Fibroblast of mammary gland (primary cell): ENCODE measurements around the gene FAM181B.
A peak's percentile ranks its signal among the peaks of the same experiment; 100 is the strongest.

Experiments used
- DNase-seq: peaks from one replicate; pipeline ENCODE4 v3.0.0-alpha.2; 2010; ENCODE audit warnings: low read depth
- H3K4me3 ChIP-seq: 2 replicates; pipeline ENCODE4 v1.5.1; 2011; ENCODE audit warnings: low read depth, mild to moderate bottlenecking, low read length, moderate library complexity; ENCODE audit not compliant: control insufficient read depth
- TF ChIP-seq, protein P1 (sequence below): conservative IDR thresholded peaks from 2 replicates; pipeline ENCODE4 v1.5.1; 2011; ENCODE audit warnings: low read depth, low read length, inconsistent platforms; ENCODE audit not compliant: control insufficient read depth, insufficient read depth

The FAM181B gene, protein sequence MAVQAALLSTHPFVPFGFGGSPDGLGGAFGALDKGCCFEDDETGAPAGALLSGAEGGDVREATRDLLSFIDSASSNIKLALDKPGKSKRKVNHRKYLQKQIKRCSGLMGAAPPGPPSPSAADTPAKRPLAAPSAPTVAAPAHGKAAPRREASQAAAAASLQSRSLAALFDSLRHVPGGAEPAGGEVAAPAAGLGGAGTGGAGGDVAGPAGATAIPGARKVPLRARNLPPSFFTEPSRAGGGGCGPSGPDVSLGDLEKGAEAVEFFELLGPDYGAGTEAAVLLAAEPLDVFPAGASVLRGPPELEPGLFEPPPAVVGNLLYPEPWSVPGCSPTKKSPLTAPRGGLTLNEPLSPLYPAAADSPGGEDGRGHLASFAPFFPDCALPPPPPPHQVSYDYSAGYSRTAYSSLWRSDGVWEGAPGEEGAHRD

DNA sequence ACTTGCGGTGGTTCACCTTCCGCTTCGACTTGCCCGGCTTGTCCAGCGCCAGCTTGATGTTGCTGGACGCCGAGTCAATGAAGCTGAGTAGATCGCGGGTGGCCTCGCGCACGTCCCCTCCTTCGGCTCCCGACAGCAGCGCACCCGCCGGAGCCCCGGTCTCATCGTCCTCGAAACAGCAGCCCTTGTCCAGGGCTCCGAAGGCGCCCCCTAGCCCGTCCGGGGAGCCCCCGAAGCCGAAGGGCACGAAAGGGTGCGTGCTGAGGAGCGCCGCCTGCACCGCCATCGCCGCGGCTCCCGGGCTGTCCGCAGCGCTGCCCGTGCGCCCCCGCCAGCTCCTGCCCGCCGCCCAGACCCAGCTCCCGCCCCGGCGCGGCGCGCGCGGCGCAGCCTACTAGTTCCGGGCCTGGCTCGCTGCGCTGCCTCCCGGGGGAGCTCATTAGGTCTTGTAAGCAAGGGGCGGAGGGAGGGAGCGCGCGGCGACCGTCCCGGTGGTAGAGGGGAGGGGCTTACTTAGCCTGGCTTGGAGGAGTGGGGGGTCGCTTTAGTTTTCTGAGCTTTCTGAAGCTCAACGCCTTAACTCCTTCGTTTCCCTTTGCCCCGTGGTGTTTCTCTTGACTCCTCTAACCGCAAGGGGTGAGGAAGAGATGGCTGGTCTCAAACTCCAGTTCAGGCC is at the start of gene FAM181B:
Gene FAM181B, minus strand, starts transcription at position 421 of the 676 bp plus-strand sequence. Its CDS starts 135 bp downstream, at position 286.
- TF ChIP-seq, protein P1, sequence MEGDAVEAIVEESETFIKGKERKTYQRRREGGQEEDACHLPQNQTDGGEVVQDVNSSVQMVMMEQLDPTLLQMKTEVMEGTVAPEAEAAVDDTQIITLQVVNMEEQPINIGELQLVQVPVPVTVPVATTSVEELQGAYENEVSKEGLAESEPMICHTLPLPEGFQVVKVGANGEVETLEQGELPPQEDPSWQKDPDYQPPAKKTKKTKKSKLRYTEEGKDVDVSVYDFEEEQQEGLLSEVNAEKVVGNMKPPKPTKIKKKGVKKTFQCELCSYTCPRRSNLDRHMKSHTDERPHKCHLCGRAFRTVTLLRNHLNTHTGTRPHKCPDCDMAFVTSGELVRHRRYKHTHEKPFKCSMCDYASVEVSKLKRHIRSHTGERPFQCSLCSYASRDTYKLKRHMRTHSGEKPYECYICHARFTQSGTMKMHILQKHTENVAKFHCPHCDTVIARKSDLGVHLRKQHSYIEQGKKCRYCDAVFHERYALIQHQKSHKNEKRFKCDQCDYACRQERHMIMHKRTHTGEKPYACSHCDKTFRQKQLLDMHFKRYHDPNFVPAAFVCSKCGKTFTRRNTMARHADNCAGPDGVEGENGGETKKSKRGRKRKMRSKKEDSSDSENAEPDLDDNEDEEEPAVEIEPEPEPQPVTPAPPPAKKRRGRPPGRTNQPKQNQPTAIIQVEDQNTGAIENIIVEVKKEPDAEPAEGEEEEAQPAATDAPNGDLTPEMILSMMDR = no peak
- DNase-seq = peak; percentile 17
- peak within 1 kb of the TSS; percentile 19 for H3K4me3 ChIP-seq

DNA sequence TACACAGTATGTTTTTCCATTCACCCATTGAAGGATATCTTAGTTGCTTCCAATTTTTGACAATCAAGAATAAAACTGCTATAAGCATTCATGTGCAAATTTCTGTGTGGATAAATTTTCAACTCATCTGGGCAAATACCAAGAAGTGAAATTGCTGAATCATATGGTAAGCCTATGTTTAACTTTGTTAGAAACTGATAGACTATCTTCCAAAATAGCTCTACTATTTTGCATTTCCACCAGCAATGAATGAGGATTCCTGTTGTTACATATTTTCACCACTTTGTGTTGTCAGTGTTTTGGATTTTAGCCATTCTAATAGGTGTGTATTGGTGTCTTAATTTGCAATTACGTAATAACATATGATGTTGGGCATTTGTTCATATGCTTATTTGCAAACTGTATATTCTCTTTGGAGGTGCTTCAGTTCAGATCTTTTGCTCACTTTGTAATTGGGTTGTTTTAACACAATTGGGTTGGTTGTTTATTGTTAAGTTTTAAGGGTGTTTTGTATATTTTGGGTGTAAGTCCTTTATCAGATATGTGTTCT is 49.2 kb upstream of the FAM181B start:
- DNase-seq = no peak
- TF ChIP-seq, protein P1 = no peak
- H3K4me3 ChIP-seq = no peak overlapping the region

DNA sequence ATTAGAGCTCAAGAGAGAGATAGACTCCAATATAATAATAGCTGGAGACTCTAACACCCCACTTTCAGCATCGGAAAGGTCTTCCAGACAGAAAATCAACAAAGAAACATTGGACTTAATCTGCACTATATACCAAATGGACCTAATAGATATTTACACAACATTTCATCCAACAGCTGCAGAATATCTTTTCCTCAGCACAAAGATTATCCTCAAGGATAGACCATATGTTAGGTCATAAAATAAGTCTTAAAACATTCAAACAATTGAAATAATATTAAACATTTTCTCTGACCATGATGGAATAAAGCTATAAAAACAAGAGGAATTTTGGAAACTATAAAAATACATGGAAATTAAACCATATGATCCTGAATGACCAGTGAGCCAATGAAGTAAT is 45.1 kb upstream of the FAM181B start:
- DNase-seq = no peak
- no peak overlapping the region for H3K4me3 ChIP-seq
- TF ChIP-seq, protein P1 = no peak

DNA sequence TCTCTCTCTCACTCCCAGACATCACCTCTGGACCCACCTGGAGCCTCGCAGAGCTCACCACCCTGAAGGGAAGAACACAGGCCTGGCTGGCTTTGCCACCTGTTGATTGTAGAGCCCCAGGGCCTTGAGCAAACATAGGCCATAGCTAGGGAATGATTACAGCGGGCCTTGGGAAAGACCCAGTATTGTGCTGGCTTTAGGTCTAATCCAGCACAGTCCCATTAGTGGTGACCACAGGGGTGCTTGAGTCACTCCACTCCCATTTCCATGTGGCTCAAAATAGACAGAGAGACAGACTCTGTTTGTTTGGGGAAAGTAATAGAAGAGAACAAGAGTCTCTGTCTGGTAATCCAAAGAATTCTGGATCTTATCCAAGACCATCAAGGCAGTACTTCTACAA is 42.7 kb upstream of the FAM181B start:
- TF ChIP-seq, protein P1 = no peak
- DNase-seq = no peak
- no peak overlapping the region for H3K4me3 ChIP-seq

DNA sequence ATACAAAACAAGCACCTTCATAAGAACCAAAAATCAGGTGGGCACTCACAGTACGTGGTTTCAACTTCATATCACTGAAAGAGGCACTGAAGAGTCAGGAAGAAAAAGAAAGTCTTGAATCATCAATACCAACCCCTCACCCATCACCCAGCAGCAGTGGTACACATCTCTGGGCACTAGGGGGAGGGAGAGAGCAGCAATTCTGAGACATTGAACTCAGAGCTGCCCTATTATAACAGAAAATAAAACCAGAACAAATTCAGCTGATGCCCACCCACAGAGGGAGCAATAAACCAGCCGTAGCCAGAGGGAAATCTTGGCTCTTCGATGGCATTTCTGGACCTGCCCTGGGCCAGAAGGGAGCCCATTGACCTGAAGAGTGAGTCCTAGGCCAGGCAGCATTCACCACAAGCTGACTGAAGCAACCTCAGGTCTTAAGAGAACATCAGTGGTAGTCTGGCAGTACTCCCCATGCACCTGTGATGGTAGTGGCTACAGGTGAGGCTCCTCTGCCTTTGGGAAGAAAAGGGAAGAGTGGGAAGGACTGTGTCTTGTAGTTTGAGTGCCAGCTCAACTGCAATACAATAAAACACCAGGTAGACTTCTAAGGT is 42.2 kb upstream of the FAM181B start:
- no peak overlapping the region for H3K4me3 ChIP-seq
- TF ChIP-seq, protein P1 = peak; percentile 94
- DNase-seq = peak; percentile 57

DNA sequence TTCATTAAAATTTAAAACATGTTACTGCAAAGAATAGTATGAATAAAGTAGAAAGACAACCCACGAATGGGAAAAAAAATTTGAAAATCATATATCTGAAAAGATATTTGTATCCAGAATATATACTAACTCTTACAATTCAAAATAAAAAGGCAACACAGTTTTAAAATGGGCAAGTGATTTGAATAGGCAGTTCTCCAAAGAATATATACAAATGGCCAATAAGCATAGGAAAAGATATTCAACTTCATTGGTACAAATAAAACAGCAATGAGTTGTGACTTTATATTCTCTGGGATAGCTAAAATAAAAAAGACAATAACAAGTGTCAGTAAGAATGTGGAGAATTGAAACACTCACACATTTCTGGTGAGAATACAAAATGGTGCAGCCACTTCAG is 41.6 kb upstream of the FAM181B start:
- TF ChIP-seq, protein P1 = no peak
- no peak for DNase-seq
- no peak overlapping the region for H3K4me3 ChIP-seq
